HepG2 (cell line): ENCODE data around the gene MTIF3. TPM values are rescaled to one million over a fixed set of nuclear protein-coding genes. Genes with fewer than 3 reads are reported as not detected.
A peak's percentile ranks its signal among the peaks of the same experiment; 100 is the strongest.

Experiments used
- ATAC-seq: fragments of 200-7000 bp; cut with Tn5 transposase; 3 replicates; pipeline ENCODE4 v1.9.1; 2020; ENCODE audit warnings: mild to moderate bottlenecking, moderate library complexity
- BruUV-seq: library from RNA; stranded (reverse); fragments of 400-500 nt; replicated peaks from 2 replicates; lab custom pipeline; 2021; lab: Mats Ljungman, UMichigan
- CTCF ChIA-PET: fragments of 300-600 bp; formaldehyde crosslinking; extraction: SDS; loops from one replicate; lab custom pipeline; 2021; ENCODE audit warnings: low total read pairs, inconsistent platforms, low intra/inter-chr PET ratio; lab: Yijun Ruan, JAX
- POLR2A ChIA-PET: fragments of 350-600 bp; sonication (Branson Sonifier 250); formaldehyde crosslinking; loops from one replicate; lab custom pipeline; 2020; ENCODE audit warnings: antibody characterized with exemption, inconsistent platforms; lab: Yijun Ruan, JAX
- DNase-seq: peaks from one replicate; pipeline ENCODE4 v3.0.0-alpha.2; 2015; ENCODE audit warnings: low spot score
- FAIRE-seq: peaks from 3 replicates; lab custom pipeline; 2011; peaks lifted over from hg19 to GRCh38; lab: Jason Lieb, UNC
- H2AFZ ChIP-seq: one replicate; pipeline ENCODE4 v1.6.1; 2011; ENCODE audit warnings: low read length, inconsistent platforms
- H3K27ac ChIP-seq: fragments of 300-600 bp; 3 replicates; pipeline ENCODE4 v1.8.0; 2011; ENCODE audit warnings: mixed run types, mild to moderate bottlenecking, mixed read lengths, low read length, inconsistent platforms; ENCODE audit not compliant: insufficient read depth; ENCODE audit errors: extremely low read length
- H3K27me3 ChIP-seq, 2 experiments: fragments of 200-600 bp in 1 of 2; 2 replicates in 1 of 2; 3 replicates in 1 of 2; pipeline versions ENCODE4 v1.6.0 to v1.8.0; 2011; ENCODE audit warnings: low read length in 2 of 2, mild to moderate bottlenecking in 2 of 2, moderate library complexity in 2 of 2, inconsistent platforms in 1 of 2; ENCODE audit not compliant: insufficient read depth in 2 of 2, control insufficient read depth in 1 of 2
- H3K36me3 ChIP-seq, 2 experiments: fragments of 200-600 bp in 1 of 2; replicated peaks in 1 of 2; 2 replicates in 1 of 2; 3 replicates in 1 of 2; pipeline versions ENCODE4 v1.5.1 to v1.8.0; 2011; ENCODE audit warnings: low read length in 2 of 2, inconsistent platforms in 1 of 2; ENCODE audit not compliant: insufficient read depth in 2 of 2, control insufficient read depth in 1 of 2
- H3K4me1 ChIP-seq: 2 replicates; pipeline ENCODE4 v1.5.1; 2012; ENCODE audit warnings: low read length, inconsistent platforms; ENCODE audit not compliant: insufficient read depth
- H3K4me2 ChIP-seq: 2 replicates; pipeline ENCODE4 v1.6.0; 2011; ENCODE audit warnings: low read depth, low read length, inconsistent platforms
- H3K4me3 ChIP-seq, 3 experiments: fragments of 200-600 bp in 1 of 3; sonication (generic), shearing (Covaris generic) in 1 of 3; replicated peaks in 1 of 3; 2 replicates each; pipeline ENCODE4 v1.5.1; 2011 to 2016; ENCODE audit warnings: low read length in 3 of 3, inconsistent platforms in 2 of 3, low read depth in 2 of 3, mild to moderate bottlenecking in 2 of 3, control low read depth in 1 of 3, mixed read lengths in 1 of 3; ENCODE audit not compliant: insufficient read depth in 1 of 3
- H3K79me2 ChIP-seq: one replicate; pipeline ENCODE4 v1.6.1; 2011; ENCODE audit warnings: low read length, inconsistent platforms; ENCODE audit not compliant: insufficient read depth
- H3K9ac ChIP-seq: 2 replicates; pipeline ENCODE4 v1.6.0; 2011; ENCODE audit warnings: mild to moderate bottlenecking, low read depth, low read length, inconsistent platforms; ENCODE audit not compliant: insufficient read depth
- H3K9me3 ChIP-seq: 2 replicates; pipeline ENCODE4 v1.5.1; 2012; ENCODE audit warnings: mild to moderate bottlenecking, low read length
- H4K20me1 ChIP-seq: 2 replicates; pipeline ENCODE4 v1.6.0; 2011; ENCODE audit warnings: inconsistent platforms, mild to moderate bottlenecking, low read length, moderate library complexity; ENCODE audit not compliant: insufficient read depth
- MAFK ChIP-seq, 2 experiments: IDR thresholded peaks in 1 of 2; conservative IDR thresholded peaks in 1 of 2; 2 replicates each; pipeline ENCODE4 v1.6.1; 2011; ENCODE audit warnings: improper control_type of control experiment in 2 of 2, low read length in 2 of 2
- MAZ ChIP-seq, 2 experiments: sonication (generic) in 1 of 2; formaldehyde crosslinking in 1 of 2; IDR thresholded peaks; 2 replicates each; pipeline versions ENCODE4 v1.5.0 to v1.6.1; 2012 to 2020; ENCODE audit warnings: low read depth in 2 of 2, mild to moderate bottlenecking in 2 of 2, borderline replicate concordance in 1 of 2, improper control_type of control experiment in 1 of 2, low read length in 1 of 2, missing genetic modification reagents in 1 of 2, moderate library complexity in 1 of 2
- NFIC ChIP-seq: IDR thresholded peaks from 2 replicates; pipeline ENCODE4 v1.6.1; 2012; ENCODE audit warnings: mild to moderate bottlenecking, low read length, inconsistent platforms
- POGZ ChIP-seq: sonication (generic); formaldehyde crosslinking; IDR thresholded peaks from 2 replicates; pipeline ENCODE4 v1.4.0; 2020; ENCODE audit warnings: mild to moderate bottlenecking, missing genetic modification reagents
- TEAD3 ChIP-seq: optimal IDR thresholded peaks from 2 replicates; pipeline ENCODE3; 2016; ENCODE audit warnings: borderline replicate concordance
- TFAP4 ChIP-seq: sonication (generic); IDR thresholded peaks from 2 replicates; pipeline ENCODE4 v1.6.1; 2016; ENCODE audit warnings: low read depth, borderline replicate concordance
- WGBS: methylation state at CpG from one replicate; pipeline ENCODE4 v1.1.6; 2017; ENCODE audit warnings: low lambda C conversion rate; 5-methylcytosine and 5-hydroxymethylcytosine counted together
- in situ Hi-C: cut with HindIII; loops from 2 replicates; pipeline ENCODE4 v1.10.0; 2017; ENCODE audit warnings: low pct_unique_long_range_greater_than_20kb; ENCODE audit not compliant: extremely low pct_ligation_motif_present
- intact Hi-C: fragments of 100-400 bp; cut with micrococcal nuclease; formaldehyde crosslinking; loops from one replicate; pipeline ENCODE4 v1.10.0; 2022; ENCODE audit not compliant: unreplicated experiment
- polyA plus RNA-seq, 8 experiments: library from polyadenylated mRNA; depleted of rRNA in 3 of 8; stranded (reverse) in 7 of 8; unstranded in 1 of 8; fragments of >200 nt; fragmentation: Illumina TruSeq in 4 of 8; extraction: Trizol in 4 of 8; gene quantifications; 2 replicates each; pipeline versions ENCODE4 v1.2.1 to v1.2.3, GENCODE V29; 2011 to 2016; ENCODE audit warnings: low read depth in 4 of 8, missing spikeins in 1 of 8, mixed read lengths in 1 of 8; ENCODE audit not compliant: insufficient read depth in 1 of 8
- total RNA-seq, 5 experiments: library from RNA; depleted of rRNA; stranded (reverse); fragments of >200 nt; fragmentation: Illumina TruSeq; extraction: Trizol; gene quantifications; 2 replicates each; pipeline ENCODE4 v1.2.3, GENCODE V29; 2016; ENCODE audit warnings: low read depth in 1 of 5
- TF ChIP-seq, protein P1 (sequence below): sonication (generic); formaldehyde crosslinking; IDR thresholded peaks from 2 replicates; pipeline ENCODE4 v1.4.0; 2020; ENCODE audit warnings: missing genetic modification reagents, borderline replicate concordance

Gene MTIF3
- total and polyA plus RNA-seq, 2 of the 13 experiments (the other 11 are each of a cell fraction or from before 2014, with no cell fraction given), result 33.7 to 40.6 TPM

DNA sequence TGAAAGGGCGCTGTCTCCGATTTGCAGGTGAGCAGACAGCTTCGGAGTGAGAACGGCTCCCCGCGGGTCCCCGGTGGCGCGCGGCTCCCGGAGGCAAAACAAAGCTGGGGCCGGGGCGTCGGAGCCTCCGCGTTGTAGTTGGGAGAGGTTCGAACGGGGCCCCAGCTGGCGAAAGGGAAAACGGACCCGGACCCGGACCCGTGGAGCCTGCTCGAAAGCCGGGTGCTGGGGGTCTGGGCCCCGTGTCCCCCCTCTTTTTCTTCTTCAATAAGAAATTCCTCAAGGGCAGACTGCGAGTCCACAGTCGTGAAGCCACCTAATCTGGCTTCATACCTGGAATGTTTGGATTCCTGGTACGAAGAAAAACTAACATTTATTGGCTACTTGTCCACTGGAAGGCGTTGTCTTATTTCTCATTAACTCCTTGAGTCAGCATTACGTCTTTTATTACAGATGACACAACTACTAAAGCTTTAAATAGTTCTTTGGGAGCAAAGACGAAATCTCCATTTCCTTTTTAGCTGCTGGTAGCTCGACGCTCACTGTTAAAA, 632 bp upstream of the MTIF3 start:
- peak overlapping the region; percentile 86 for H3K4me2 ChIP-seq
- peaks cover 19% of the 10 kb centered on the region for H3K79me2 ChIP-seq
- CTCF ChIA-PET, result no interaction called here
- no peaks in the 10 kb centered on the region for H3K9me3 ChIP-seq
- WGBS, result under 1% methylated on average over 19 of the region's 34 CpGs
- no peaks in the 10 kb centered on the region for H4K20me1 ChIP-seq
- in situ Hi-C loops, result no loop called here
- H3K9ac ChIP-seq, result peak overlapping the region; percentile 91
- peak overlapping the region; percentile 48 for H2AFZ ChIP-seq
- intact Hi-C loops, result loop anchor here (1.0 to 2.0 kb wide), 2 partner anchors 26 to 68 kb away; partner anchors contain the start of gene GTF3A
- no peak for FAIRE-seq
- peak overlapping the region; percentile 95 for H3K27ac ChIP-seq
- no peaks in the 10 kb centered on the region; a peak in 1 of 5 replicates for H3K27me3 ChIP-seq
- ATAC-seq, result peak; percentile 9
- peak; percentile 16 for DNase-seq
- peak overlapping the region; percentile 67 to 89 (median 74) for H3K4me3 ChIP-seq
- POLR2A ChIA-PET, result interaction anchor here (1.0 to 2.8 kb wide), 9 partner anchors 15 to 200 kb away, joined by 3 to 27 read pairs (median 7); partner anchors contain the start of genes GTF3A and RPL21
- TF ChIP-seq MAZ (IDR thresholded peaks at IDR 0.05; ENCODE audit: borderline replicate concordance, low read depth, low read length) (no peak), MAZ (CRISPR knock-in tag; IDR thresholded peaks at IDR 0.05; ENCODE audit: low read depth) (no peak), TFAP4 (peak; percentile 25; the same call in 1 of the 2 replicates), TEAD3 (CRISPR knock-in tag) (peak; percentile 37), NFIC (0 out of 2 replicates have a peak, but pooled peaks have one; percentile 10), POGZ (CRISPR knock-in tag) (no peak), MAFK (conservative IDR thresholded peaks at IDR 0.05 in 1 of 2, IDR thresholded peaks at IDR 0.05 in 1 of 2; ENCODE audit: low read length in 2 of 2) (peak in 1 of 2 experiments; percentile 27; a peak in 1 of 4 replicates)
- TF ChIP-seq, protein P1, sequence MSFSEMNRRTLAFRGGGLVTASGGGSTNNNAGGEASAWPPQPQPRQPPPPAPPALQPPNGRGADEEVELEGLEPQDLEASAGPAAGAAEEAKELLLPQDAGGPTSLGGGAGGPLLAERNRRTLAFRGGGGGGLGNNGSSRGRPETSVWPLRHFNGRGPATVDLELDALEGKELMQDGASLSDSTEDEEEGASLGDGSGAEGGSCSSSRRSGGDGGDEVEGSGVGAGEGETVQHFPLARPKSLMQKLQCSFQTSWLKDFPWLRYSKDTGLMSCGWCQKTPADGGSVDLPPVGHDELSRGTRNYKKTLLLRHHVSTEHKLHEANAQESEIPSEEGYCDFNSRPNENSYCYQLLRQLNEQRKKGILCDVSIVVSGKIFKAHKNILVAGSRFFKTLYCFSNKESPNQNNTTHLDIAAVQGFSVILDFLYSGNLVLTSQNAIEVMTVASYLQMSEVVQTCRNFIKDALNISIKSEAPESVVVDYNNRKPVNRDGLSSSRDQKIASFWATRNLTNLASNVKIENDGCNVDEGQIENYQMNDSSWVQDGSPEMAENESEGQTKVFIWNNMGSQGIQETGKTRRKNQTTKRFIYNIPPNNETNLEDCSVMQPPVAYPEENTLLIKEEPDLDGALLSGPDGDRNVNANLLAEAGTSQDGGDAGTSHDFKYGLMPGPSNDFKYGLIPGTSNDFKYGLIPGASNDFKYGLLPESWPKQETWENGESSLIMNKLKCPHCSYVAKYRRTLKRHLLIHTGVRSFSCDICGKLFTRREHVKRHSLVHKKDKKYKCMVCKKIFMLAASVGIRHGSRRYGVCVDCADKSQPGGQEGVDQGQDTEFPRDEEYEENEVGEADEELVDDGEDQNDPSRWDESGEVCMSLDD (CRISPR knock-in tag), result 0 out of 2 replicates have a peak, but pooled peaks have one; percentile 19
- no peaks in the 10 kb centered on the region for H3K36me3 ChIP-seq
- H3K4me1 ChIP-seq, result peaks cover 41% of the 10 kb centered on the region
- TSS peak; percentile 91 for BruUV-seq
